ENCODE data around the gene PLB1. TPM values are rescaled to one million over a fixed set of nuclear protein-coding genes. Genes with fewer than 3 reads are reported as not detected.

PLB1 gene
- total and polyA plus RNA-seq, 9 of the 15 experiments (the other 6 are each of a cell fraction or from before 2014, with no cell fraction given) = 0.01 to 0.09 (median 0.07) TPM; not detected in 2

- no peak overlapping the region for H2AFZ ChIP-seq (ENCODE audit: low read depth, low read length)
- H3K9me3 ChIP-seq (replicated peaks; ENCODE audit: control insufficient read depth, insufficient read depth, low read depth, low read length) = no peaks in the 10 kb centered on the region
- ChIA-PET POLR2A (interaction anchor here (0.5 kb wide), 1 partner anchor 13 kb away, joined by 3 read pairs; no protein-coding TSS in a partner anchor), CTCF (ENCODE audit: low intra/inter-chr PET ratio) (no interaction called here)
- peaks cover 0 to 5% of the 10 kb centered on the region in 2 experiments; a peak in 1 of 5 replicates for H3K4me1 ChIP-seq (replicated peaks in 1 of 2; ENCODE audit: control insufficient read depth in 2 of 2, insufficient read depth in 2 of 2, low read length in 2 of 2)
- no peak overlapping the region for H3K4me3 ChIP-seq
- no peak for ATAC-seq
- no peak for TF ChIP-seq ZZZ3 (IDR thresholded peaks at IDR 0.05)
- TF ChIP-seq PRDM10 (IDR thresholded peaks at IDR 0.05; ENCODE audit: partially characterized antibody) = peak; percentile 28
- DNase-seq (ENCODE audit: extremely low read depth in 1 of 4, low spot score in 3 of 4) = no peak
- no peaks in the 10 kb centered on the region for H3K79me2 ChIP-seq (ENCODE audit: control insufficient read depth, insufficient read depth, low read length)
- H3K9me1 ChIP-seq (ENCODE audit: control insufficient read depth, insufficient read depth, low read length) = no peaks in the 10 kb centered on the region
- H3K27me3 ChIP-seq (ENCODE audit: control insufficient read depth in 2 of 2, insufficient read depth in 2 of 2, low read length in 2 of 2) = peaks cover 4 to 10% of the 10 kb centered on the region in 2 experiments; a peak in 2 of 5 replicates
- BruUV-seq (replicated peaks) = no TSS peak
- in situ Hi-C loops (cut with MboI) = no loop called here
- 0 out of 2 replicates have a peak, but pooled peaks cover 3% of the 10 kb centered on the region for H4K20me1 ChIP-seq (replicated peaks; ENCODE audit: control insufficient read depth, insufficient read depth, low read length)
- no peaks in the 10 kb centered on the region for H3K36me3 ChIP-seq (ENCODE audit: control insufficient read depth, insufficient read depth, low read length)
- no peak overlapping the region for H3K9ac ChIP-seq (ENCODE audit: insufficient read depth in 1 of 2, low read depth in 2 of 2, low read length in 2 of 2)
- FAIRE-seq = no peak
- whole genome bisulfite sequencing (ENCODE audit: insufficient coverage, low coverage, missing lambda C conversion rate) = 0% methylated on average over 1 of the region's 1 CpG
- intact Hi-C loops (cut with micrococcal nuclease) = no loop called here
- no peak overlapping the region for H3K27ac ChIP-seq (ENCODE audit: extremely low read depth, low read depth, low read length)
- no peak overlapping the region for H3K4me2 ChIP-seq (ENCODE audit: insufficient read depth, low read length)
Measured at GRCh38 chr2:28658369-28658768, 162.5 kb downstream of the PLB1 start.

All from K562 (cell line).